HepG2 (cell line): ENCODE results near the gene C20orf204. TPM values are rescaled to one million over a fixed set of nuclear protein-coding genes. Genes with fewer than 3 reads are reported as not detected.

Source experiments
- FOXM1 ChIP-seq: sonication (generic); formaldehyde crosslinking; IDR thresholded peaks from 2 replicates; pipeline ENCODE4 v1.5.0; 2020; ENCODE audit warnings: missing genetic modification reagents
- ISL2 ChIP-seq: sonication (generic); formaldehyde crosslinking; IDR thresholded peaks from 2 replicates; pipeline ENCODE4 v1.5.0; 2020; ENCODE audit warnings: missing genetic modification reagents
- KLF11 ChIP-seq: IDR thresholded peaks from 2 replicates; pipeline ENCODE4 v1.6.1; 2016; ENCODE audit warnings: missing compliant biosample characterization
- NFE2 ChIP-seq: sonication (generic); formaldehyde crosslinking; IDR thresholded peaks from 2 replicates; pipeline ENCODE4 v1.4.0; 2020; ENCODE audit warnings: missing genetic modification reagents
- ZFP41 ChIP-seq: sonication (generic); formaldehyde crosslinking; IDR thresholded peaks from 2 replicates; pipeline ENCODE4 v1.4.0; 2020; ENCODE audit warnings: mild to moderate bottlenecking, missing genetic modification reagents, borderline replicate concordance
- ZNF235 ChIP-seq: sonication (generic); formaldehyde crosslinking; IDR thresholded peaks from 2 replicates; pipeline ENCODE4 v1.8.1; 2023; ENCODE audit warnings: mild to moderate bottlenecking, missing genetic modification reagents, borderline replicate concordance
- ZNF292 ChIP-seq: sonication (generic); formaldehyde crosslinking; IDR thresholded peaks from 2 replicates; pipeline ENCODE4 v1.8.1; 2022; ENCODE audit warnings: mild to moderate bottlenecking, low read depth, missing genetic modification reagents, borderline replicate concordance
- ZNF501 ChIP-seq: sonication (generic); formaldehyde crosslinking; IDR thresholded peaks from 2 replicates; pipeline ENCODE4 v1.5.1; 2020; ENCODE audit warnings: mild to moderate bottlenecking, moderate library complexity, missing genetic modification reagents
- ZNF556 ChIP-seq: sonication (generic); formaldehyde crosslinking; IDR thresholded peaks from 2 replicates; pipeline ENCODE4 v1.4.0; 2020; ENCODE audit warnings: mild to moderate bottlenecking, missing genetic modification reagents, borderline replicate concordance
- ZNF616 ChIP-seq: sonication (generic); formaldehyde crosslinking; IDR thresholded peaks from 2 replicates; pipeline ENCODE4 v1.5.0; 2020; ENCODE audit warnings: low read depth, mild to moderate bottlenecking, missing genetic modification reagents
- ZNF670 ChIP-seq: sonication (generic); formaldehyde crosslinking; IDR thresholded peaks from 2 replicates; pipeline ENCODE4 v1.8.0; 2022; ENCODE audit warnings: mild to moderate bottlenecking, missing genetic modification reagents, borderline replicate concordance
- ZNF780A ChIP-seq: sonication (generic); formaldehyde crosslinking; IDR thresholded peaks from 2 replicates; pipeline ENCODE4 v1.8.0; 2022; ENCODE audit warnings: mild to moderate bottlenecking, missing genetic modification reagents, moderate library complexity
- polyA plus RNA-seq, 8 experiments: library from polyadenylated mRNA; depleted of rRNA in 3 of 8; stranded (reverse) in 7 of 8; unstranded in 1 of 8; fragments of >200 nt; fragmentation: Illumina TruSeq in 4 of 8; extraction: Trizol in 4 of 8; gene quantifications; 2 replicates each; pipeline versions ENCODE4 v1.2.1 to v1.2.3, GENCODE V29; 2011 to 2016; ENCODE audit warnings: low read depth in 4 of 8, missing spikeins in 1 of 8, mixed read lengths in 1 of 8; ENCODE audit not compliant: insufficient read depth in 1 of 8
- total RNA-seq, 5 experiments: library from RNA; depleted of rRNA; stranded (reverse); fragments of >200 nt; fragmentation: Illumina TruSeq; extraction: Trizol; gene quantifications; 2 replicates each; pipeline ENCODE4 v1.2.3, GENCODE V29; 2016; ENCODE audit warnings: low read depth in 1 of 5
- TF ChIP-seq, protein P1 (sequence below): sonication (generic); formaldehyde crosslinking; IDR thresholded peaks from 2 replicates; pipeline ENCODE4 v1.5.1; 2020; ENCODE audit warnings: mild to moderate bottlenecking, missing genetic modification reagents

C20orf204 gene
- total and polyA plus RNA-seq, 2 of the 13 experiments (the other 11 are each of a cell fraction or from before 2014, with no cell fraction given), result 22.1 to 80.0 TPM

DNA sequence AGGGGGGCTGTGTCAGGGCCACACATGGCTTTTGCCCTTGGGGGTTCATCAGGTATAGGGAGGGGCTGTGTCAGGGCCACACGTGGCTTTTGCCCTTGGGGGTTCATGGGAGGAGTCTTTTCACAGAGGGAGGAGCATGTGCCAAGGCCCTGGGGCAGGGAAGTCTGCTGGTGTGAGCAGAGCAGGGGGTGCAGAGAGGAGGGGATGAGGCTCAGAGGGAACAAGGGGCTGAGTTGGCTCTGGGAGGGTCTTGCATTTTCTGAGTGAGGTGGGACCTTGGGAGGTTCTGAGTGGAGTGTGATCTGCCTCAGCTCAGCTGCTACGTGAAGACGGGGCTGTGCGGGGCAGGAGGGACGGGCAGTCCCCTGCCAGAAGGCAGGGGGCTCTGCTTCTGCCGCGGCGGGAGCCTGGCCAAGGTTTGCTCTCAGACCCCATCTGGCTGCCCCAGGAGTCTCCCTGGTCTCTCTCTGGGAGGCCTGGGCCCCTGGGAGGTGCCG lies 19.5 kb downstream of the C20orf204 start (continued):
- TF ChIP-seq ZNF670 (CRISPR knock-in tag) (no peak), ZNF235 (CRISPR knock-in tag) (0 out of 2 replicates have a peak, but pooled peaks have one; percentile 29), ISL2 (no peak; the same call in 1 of the 2 replicates), ZNF556 (CRISPR knock-in tag) (no peak), KLF11 (CRISPR knock-in tag) (0 out of 2 replicates have a peak, but pooled peaks have one; percentile 1), ZFP41 (no peak), ZNF780A (CRISPR knock-in tag) (no peak), ZNF292 (no peak), ZNF616 (CRISPR knock-in tag) (no peak), FOXM1 (CRISPR knock-in tag) (no peak), ZNF501 (peak; percentile 11; the same call in 1 of the 2 replicates), NFE2 (CRISPR knock-in tag) (no peak)
- TF ChIP-seq, protein P1, sequence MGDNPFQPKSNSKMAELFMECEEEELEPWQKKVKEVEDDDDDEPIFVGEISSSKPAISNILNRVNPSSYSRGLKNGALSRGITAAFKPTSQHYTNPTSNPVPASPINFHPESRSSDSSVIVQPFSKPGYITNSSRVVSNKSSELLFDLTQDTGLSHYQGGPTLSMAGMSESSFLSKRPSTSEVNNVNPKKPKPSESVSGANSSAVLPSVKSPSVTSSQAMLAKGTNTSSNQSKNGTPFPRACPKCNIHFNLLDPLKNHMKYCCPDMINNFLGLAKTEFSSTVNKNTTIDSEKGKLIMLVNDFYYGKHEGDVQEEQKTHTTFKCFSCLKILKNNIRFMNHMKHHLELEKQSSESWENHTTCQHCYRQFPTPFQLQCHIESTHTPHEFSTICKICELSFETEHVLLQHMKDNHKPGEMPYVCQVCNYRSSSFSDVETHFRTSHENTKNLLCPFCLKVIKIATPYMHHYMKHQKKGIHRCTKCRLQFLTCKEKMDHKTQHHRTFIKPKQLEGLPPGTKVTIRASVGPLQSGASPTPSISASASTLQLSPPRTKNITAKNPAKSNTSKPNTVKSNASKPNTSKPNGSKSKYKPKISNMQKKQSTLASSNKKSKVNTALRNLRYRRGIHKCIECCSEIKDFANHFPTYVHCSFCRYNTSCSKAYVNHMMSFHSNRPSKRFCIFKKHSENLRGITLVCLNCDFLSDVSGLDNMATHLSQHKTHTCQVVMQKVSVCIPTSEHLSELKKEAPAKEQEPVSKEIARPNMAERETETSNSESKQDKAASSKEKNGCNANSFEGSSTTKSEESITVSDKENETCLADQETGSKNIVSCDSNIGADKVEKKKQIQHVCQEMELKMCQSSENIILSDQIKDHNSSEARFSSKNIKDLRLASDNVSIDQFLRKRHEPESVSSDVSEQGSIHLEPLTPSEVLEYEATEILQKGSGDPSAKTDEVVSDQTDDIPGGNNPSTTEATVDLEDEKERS (CRISPR knock-in tag), result 0 out of 2 replicates have a peak, but pooled peaks have one; percentile 15
